DND-41 (cell line): ENCODE data around the gene RHEX.

Source experiments
- ATAC-seq: fragments of 200-7000 bp; cut with Tn5 transposase; 3 replicates; pipeline ENCODE4 v1.9.1; 2021; ENCODE audit warnings: low read depth; ENCODE audit not compliant: insufficient read depth
- DNase-seq: peaks from one replicate; pipeline ENCODE4 v3.0.0-alpha.2; 2020
- H2AFZ ChIP-seq: 2 replicates; pipeline ENCODE4 v1.6.0; 2012; ENCODE audit warnings: low read depth, low read length
- H3K27ac ChIP-seq: 2 replicates; pipeline ENCODE4 v1.5.1; 2012; ENCODE audit warnings: low read length, inconsistent platforms
- H3K27me3 ChIP-seq: fragments of 200-600 bp; sonication (generic); 2 replicates; pipeline ENCODE4 v1.6.0; 2012; ENCODE audit warnings: low read length, mild to moderate bottlenecking, inconsistent platforms; ENCODE audit not compliant: insufficient read depth, poor library complexity
- H3K36me3 ChIP-seq: 2 replicates; pipeline ENCODE4 v1.5.1; 2012; ENCODE audit warnings: low read length, inconsistent platforms; ENCODE audit not compliant: insufficient read depth
- H3K4me1 ChIP-seq: 2 replicates; pipeline ENCODE4 v1.5.1; 2012; ENCODE audit warnings: mild to moderate bottlenecking, low read length; ENCODE audit not compliant: insufficient read depth
- H3K4me2 ChIP-seq: 2 replicates; pipeline ENCODE4 v1.6.0; 2012; ENCODE audit warnings: mild to moderate bottlenecking, moderate library complexity, low read length, inconsistent platforms; ENCODE audit not compliant: insufficient read depth
- H3K4me3 ChIP-seq, 2 experiments: fragments of 200-600 bp in 1 of 2; shearing (Covaris generic) in 1 of 2; 2 replicates each; pipeline ENCODE4 v1.5.1; 2012 to 2016; ENCODE audit warnings: inconsistent platforms in 2 of 2, low read length in 2 of 2, mild to moderate bottlenecking in 2 of 2, low read depth in 1 of 2, moderate library complexity in 1 of 2
- H3K79me2 ChIP-seq: 2 replicates; pipeline ENCODE4 v1.6.0; 2012; ENCODE audit warnings: low read length, inconsistent platforms; ENCODE audit not compliant: insufficient read depth
- H3K9ac ChIP-seq: 2 replicates; pipeline ENCODE4 v1.6.0; 2012; ENCODE audit warnings: low read depth, mild to moderate bottlenecking, inconsistent platforms, low read length, moderate library complexity
- H3K9me3 ChIP-seq: 2 replicates; pipeline ENCODE4 v1.5.1; 2012; ENCODE audit warnings: low read length, moderate library complexity, mild to moderate bottlenecking, inconsistent platforms; ENCODE audit not compliant: insufficient read depth, severe bottlenecking
- H4K20me1 ChIP-seq: 2 replicates; pipeline ENCODE4 v1.6.0; 2012; ENCODE audit warnings: low read length; ENCODE audit not compliant: insufficient read depth
- CTCF ChIP-seq: IDR thresholded peaks from 2 replicates; pipeline ENCODE4 v1.5.1; 2012; ENCODE audit warnings: borderline replicate concordance, low read length, moderate library complexity, mild to moderate bottlenecking; ENCODE audit not compliant: poor library complexity, severe bottlenecking; ENCODE audit errors: extremely low read depth
- EZH2 ChIP-seq: IDR thresholded peaks from 3 replicates; pipeline ENCODE4 v1.6.1; 2012; ENCODE audit warnings: borderline replicate concordance, low read depth, mild to moderate bottlenecking, moderate library complexity, low read length, inconsistent platforms; ENCODE audit not compliant: severe bottlenecking

RHEX gene

GRCh38 chr1:206127336-206127735 lies 74.4 kb downstream of the RHEX start:
- DNase-seq (no peak), ATAC-seq (no peak)
- Histone ChIP-seq H4K20me1 (no peaks in the 10 kb centered on the region), H2AFZ (no peak overlapping the region), H3K27ac (no peak overlapping the region), H3K4me3 (no peak overlapping the region), H3K27me3 (peaks cover 19% of the 10 kb centered on the region), H3K9ac (no peak overlapping the region), H3K36me3 (no peaks in the 10 kb centered on the region), H3K9me3 (no peaks in the 10 kb centered on the region), H3K4me2 (no peak overlapping the region), H3K4me1 (no peaks in the 10 kb centered on the region), H3K79me2 (no peaks in the 10 kb centered on the region)
- TF ChIP-seq CTCF (no peak), EZH2 (no peak)

GRCh38 chr1:206128196-206128595 lies 75.2 kb downstream of the RHEX start:
- no peaks in the 10 kb centered on the region for H3K36me3 ChIP-seq
- H2AFZ ChIP-seq = no peak overlapping the region
- no peak overlapping the region for H3K4me3 ChIP-seq
- no peaks in the 10 kb centered on the region for H3K4me1 ChIP-seq
- H3K27me3 ChIP-seq = peaks cover 19% of the 10 kb centered on the region
- no peaks in the 10 kb centered on the region for H3K79me2 ChIP-seq
- no peak overlapping the region for H3K4me2 ChIP-seq
- H4K20me1 ChIP-seq = no peaks in the 10 kb centered on the region
- no peak overlapping the region for H3K27ac ChIP-seq
- ATAC-seq (no peak), DNase-seq (no peak)
- H3K9ac ChIP-seq = no peak overlapping the region
- TF ChIP-seq EZH2 (no peak), CTCF (no peak)
- no peaks in the 10 kb centered on the region for H3K9me3 ChIP-seq

GRCh38 chr1:206131037-206131436 lies 78.1 kb downstream of the RHEX start:
- Histone ChIP-seq H3K4me2 (no peak overlapping the region), H4K20me1 (no peaks in the 10 kb centered on the region), H3K27me3 (peaks cover 21% of the 10 kb centered on the region), H3K9ac (no peak overlapping the region), H3K4me1 (no peaks in the 10 kb centered on the region), H3K79me2 (no peaks in the 10 kb centered on the region), H2AFZ (no peak overlapping the region), H3K27ac (no peak overlapping the region), H3K4me3 (no peak overlapping the region), H3K9me3 (no peaks in the 10 kb centered on the region), H3K36me3 (no peaks in the 10 kb centered on the region)
- TF ChIP-seq EZH2 = no peak
- TF ChIP-seq CTCF = no peak
- DNase-seq (no peak), ATAC-seq (no peak)
